Stimulated activated CD4-positive, alpha-beta T cell treated with anti-CD3 and anti-CD28 coated beads, Interleukin-15, amount 100 ng/mL, for 48 hours (primary cell): ENCODE measurements around the gene L3HYPDH.

Source experiments
- DNase-seq, 2 donors: peaks; one replicate each; pipeline ENCODE4 v3.0.0-alpha.2; 2020; ENCODE audit warnings: low read depth in 2 of 2

Gene L3HYPDH

GRCh38 chr14:59427653-59428580 lies 56.3 kb downstream of the L3HYPDH start:
- no peak for DNase-seq

GRCh38 chr14:59425322-59425935 lies 58.8 kb downstream of the L3HYPDH start:
- no peak for DNase-seq

GRCh38 chr14:59424341-59425071 lies 59.7 kb downstream of the L3HYPDH start:
- no peak for DNase-seq
